Cerebellar nuclear complex (tissue), 1 donor: ENCODE results near the gene TTLL8.

Experiments used
- DNase-seq, 2 experiments: peaks; one replicate each; lab custom pipeline; 2025; lab: John Stamatoyannopoulos, UW

Gene TTLL8

DNA sequence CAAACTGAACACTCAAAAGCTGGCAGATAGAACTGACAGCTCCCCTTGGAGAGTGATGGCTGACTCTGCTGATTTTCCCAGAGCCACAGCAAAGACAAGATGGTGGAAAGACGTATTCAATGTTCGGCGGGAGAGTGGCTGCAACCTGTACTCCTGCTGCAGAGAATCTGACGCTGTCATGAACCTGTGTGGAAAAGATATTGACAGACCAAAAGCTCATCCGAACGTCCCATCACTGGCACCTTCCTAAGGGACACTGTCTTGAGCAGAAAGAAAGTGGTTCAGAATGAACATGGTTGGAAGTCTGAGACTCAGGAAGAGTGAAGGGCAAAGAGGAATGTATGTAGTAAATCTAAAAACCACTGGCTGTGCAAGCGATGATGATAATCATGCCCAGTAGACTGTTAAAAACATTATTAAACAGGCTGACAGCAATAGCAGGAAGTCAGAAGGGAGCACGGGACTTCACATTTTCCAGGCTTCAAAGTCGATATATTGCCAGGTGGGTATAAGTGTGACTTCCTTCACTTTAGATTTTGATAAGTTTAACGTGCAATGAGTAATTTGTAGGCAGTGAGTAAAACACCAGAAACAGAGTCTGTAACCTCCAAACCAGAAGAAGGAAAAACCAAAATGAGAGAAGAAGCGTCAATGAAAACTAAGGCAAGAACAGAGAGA, 39.4 kb downstream of the TTLL8 start:
- no peak for DNase-seq

DNA sequence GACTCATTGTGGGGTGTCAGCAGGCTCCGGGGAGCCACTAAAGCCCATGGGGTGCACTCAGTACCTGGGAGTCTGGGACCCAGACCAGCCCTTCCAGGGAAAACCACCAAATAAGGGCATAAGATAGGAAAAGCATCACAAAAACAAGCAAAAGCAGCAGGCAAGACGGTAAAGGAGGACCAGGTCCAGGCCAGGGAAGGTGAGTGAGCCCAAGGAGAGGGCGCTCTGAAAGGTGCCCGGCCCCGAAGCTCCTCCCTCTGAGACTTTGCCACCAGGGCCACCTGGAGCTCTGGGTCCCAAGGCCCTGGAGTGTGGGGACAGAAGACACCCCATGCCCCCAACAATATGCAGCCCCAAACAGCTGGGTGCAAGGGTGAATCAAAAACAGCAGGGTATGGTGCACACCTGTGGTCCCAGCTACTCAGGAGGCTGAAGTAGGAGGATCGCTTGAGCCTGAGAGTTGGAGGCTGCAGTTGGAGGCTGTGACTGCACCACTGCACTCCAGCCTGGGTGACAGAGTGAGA, 40.3 kb downstream of the TTLL8 start:
- DNase-seq, result no peak

DNA sequence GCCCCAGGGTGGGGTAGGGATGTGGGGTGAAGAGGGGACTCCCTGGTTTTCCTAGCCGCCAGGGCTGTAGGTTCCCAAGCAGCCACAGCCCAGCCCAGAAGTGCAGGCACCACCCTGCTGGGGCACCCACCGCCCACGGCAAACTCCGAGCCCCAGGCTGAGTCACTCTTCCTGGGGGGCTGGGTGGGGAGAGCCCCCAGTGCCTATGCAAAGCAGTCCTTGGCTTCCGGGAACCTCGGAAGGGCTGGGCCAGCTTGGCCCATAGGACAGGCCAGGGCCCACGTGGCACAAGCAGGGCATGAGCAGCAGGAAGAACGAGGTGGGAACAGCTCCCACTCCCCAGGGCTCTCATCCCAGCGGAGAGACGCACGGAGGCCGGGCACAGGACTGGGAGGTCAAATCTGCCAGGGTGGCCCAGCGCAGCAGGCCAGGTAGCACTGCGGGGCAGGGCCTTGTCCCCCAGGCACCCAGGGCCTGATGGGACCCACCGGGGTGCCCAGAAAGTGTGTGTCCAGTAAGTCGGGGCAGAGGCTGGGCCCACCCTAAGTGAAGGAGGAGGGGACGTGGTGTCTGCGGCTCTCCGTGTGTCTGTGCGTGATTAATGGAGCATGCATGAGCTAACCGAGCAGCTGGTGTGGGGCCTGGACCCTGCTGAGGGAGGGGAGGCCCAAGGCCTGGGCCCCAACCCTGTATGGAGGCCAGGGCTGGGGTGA, 41.0 kb downstream of the TTLL8 start:
- DNase-seq, result no peak

DNA sequence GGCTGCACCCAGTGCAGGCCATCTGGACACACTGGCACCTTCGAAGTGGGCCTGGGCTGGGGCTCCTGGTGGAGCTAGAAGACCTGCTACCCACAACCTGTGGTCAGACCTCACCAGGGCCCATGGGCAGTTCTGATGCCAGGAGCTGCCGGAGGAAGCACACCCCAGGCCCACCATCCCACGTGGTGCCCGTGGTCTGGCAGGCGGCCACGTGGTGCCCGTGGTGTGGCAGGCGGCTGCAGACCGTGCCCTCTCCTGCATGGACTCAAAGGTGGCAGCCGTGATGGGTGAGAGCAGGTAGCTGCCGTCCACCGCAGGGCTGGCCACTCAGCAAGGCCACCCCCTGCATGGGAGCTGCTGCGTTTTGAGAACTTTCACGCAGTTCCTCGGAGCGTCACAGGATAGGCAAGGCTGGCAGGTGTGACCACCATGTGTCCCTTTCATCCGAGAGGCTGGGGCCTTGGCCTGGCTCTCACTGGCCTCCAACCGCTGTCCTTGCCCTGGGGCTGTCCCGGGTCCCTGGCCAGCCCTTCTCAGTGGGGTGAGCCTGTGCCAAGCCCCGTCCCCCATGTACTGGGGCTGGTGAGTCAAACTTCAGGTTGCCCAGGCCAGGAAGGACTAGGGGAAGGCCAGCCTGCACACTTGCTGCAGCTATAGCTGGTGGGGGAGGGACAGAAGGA, 41.6 kb downstream of the TTLL8 start:
- DNase-seq, result no peak

DNA sequence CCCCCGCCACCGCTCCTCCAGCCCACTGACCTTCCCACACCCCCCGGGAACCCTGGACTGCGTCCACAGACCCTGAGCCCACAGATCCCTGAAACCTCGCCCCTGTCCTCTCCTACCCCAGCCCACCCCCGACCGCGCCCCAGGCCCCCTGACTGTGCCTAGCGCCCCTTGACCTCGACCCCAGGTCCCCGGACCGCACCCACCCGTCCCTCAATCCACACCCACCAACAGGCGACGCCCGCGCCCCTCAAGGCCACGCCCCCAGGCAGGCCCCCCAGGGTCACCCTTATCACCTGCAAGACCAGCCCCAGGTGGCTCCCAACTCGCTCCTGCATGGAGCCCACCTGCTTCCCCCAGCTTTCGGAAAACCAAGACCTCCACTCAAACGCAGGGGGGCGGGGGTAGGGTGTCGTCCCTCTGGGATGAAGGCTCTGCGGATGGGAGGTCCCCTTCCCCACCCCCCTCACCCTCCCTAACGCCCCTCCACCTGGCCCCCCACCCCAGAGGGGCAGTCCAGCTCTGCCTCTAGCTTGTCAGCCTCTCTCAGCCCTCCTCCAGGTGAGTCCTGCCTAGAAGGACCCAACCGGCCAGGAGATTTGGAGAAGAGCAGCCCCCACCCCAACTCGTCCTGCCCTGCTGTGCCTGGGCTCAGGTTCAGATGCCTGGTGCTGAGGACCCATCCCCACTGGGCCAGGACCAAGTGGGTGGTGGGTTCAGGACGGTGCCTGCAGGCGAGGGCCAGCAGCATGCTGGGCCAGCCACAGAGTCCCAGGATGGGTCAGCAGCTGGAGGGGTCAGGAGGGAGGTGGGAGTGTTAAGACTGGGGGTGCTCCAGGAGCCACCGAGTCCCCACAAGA, 42.4 kb downstream of the TTLL8 start:
- no peak for DNase-seq

DNA sequence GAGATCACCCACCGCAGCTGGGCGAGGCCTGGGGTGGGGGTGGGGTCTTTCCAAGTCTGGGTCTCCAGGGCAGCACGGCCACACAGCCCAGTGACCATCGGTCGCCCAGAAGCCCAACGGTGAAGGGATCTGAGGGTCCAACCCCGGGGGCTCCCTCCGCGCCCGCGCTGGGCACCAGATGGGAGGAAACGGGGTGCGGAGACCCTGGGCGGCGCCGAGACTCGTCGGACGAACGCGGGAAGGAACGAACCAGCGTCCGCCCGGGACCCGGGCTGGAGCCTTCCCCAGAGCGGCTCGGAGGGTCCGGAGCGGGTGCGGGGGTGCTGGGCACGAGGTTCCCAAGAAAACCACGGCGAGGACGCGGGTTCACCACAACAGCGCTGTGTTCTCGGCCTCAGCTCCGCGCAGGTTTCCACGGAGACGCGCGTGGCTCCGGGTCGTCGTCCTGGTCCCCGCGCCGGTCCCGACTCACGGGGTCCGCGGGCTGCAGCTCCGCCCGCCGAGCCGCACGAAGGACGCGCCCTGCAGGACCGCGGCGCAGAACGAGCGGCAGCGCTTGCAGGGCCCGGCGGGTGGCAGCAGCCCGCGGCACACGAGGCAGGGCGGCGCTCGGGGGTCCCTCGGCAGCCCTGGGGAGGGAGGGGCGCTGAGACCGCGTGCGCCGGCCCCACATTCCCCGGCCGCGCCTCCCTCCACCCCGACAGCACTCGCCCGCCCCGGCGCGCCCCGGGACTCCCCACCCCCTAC, 43.3 kb downstream of the TTLL8 start:
- no peak for DNase-seq

DNA sequence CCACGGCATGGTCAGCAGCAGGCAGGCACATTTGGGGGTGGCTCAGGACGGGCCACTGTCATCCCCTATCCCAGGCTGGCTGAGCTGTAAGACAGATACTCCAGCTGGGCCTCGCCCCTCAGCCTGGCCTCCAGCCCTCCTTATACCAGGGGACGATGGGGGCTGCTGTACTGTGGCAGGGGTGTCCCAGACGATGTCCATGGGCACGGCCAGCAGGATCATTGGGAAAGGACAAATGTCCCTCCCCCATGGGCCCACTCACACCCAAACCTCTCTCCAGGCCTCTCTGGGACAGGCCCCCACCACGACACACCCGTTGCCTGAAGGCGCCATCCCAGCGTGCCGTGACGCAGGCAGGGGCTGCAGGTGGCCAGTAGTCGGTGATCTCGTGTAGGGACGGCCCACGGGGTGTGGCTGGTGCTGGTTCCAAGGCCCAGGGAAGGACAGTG, 44.0 kb downstream of the TTLL8 start:
- no peak for DNase-seq

DNA sequence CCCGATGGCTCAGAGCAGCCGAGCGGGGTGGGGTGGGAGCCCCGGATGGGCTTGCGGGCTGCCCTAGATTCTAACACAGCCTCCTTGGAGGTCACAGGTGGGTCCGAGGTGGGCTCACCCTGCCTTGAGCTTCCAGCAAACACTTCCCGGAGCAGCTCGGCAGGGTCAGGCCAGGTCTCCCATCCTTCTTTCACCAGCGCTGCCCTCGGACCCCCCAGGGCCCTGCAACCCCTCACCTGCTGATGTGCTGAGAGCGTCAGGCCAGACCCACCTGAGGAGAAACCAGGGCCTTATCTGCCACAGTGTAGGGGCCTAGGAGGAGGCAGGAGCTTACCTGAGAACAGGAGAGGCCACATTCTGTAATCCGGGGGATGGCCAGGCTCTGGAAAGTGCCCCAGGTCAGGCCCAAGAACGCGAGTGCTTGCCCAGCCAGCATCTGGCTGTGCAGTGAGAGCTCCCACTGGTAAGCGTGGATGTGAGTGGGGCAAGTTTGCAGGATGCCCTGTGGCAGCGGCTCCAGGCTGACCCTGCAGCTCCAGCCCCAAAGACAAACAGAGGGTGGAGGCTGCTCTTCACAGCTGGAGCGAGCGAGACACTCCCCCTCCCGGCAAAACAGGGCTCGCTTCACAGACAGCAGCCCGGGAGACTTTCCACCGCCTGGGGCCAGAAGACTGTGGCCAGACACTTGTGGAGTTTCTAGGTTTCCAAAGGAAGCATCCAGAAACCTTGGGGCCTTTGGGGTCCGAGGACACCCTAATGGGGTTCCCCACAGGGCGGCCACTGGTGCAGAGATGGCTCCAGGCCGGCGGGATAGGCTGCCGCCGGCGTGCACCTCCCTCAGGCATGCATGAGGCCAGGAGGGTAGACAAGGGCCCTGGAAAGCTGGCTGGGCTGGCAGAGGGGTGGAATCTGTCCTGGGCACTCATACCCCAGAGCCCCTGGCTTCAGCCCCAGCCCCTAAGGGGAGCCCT, 45.6 kb downstream of the TTLL8 start, which contains the start of gene IL17REL:
Gene IL17REL (minus strand): TSS at position 555 of the 971 bp plus-strand sequence. CDS start 119 bp downstream, at position 436.
- no peak for DNase-seq

DNA sequence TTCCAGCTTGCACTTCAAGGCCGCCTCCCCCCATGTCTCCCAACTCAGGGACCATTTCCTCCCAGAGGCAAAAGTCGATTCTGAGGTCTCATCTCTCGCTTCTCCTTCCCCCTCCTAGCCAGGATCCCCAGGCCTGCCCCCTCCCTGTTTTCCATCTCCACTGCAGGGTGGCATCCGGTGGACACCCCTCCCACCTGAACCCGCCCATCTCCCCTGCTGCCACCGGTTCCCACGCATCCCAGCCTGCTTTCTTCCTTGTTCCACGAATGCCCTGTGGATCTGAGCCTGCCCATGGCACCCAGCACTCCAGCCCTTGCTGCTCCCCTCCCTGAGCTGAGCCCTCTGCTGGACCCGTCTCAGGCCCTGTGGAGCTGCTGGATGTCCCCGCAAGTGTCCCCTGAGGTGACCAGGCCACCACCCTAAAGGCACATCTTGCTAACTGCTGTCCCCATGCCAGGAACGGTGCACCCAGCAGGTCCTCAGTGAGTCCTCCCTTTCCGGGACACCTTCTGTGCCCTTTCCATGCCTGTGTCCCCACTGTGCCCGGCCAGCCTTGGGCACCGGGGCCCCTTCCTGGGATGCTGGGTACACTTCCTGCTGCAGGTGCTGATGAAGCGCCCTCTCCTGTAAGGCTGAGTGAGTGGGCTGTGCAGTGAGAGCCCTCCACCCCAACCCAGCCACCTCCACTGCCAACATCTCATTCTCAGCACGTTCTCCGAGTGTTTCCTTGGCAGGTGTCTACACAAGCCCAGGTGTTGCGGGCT, 46.5 kb downstream of the TTLL8 start:
- DNase-seq, result no peak

DNA sequence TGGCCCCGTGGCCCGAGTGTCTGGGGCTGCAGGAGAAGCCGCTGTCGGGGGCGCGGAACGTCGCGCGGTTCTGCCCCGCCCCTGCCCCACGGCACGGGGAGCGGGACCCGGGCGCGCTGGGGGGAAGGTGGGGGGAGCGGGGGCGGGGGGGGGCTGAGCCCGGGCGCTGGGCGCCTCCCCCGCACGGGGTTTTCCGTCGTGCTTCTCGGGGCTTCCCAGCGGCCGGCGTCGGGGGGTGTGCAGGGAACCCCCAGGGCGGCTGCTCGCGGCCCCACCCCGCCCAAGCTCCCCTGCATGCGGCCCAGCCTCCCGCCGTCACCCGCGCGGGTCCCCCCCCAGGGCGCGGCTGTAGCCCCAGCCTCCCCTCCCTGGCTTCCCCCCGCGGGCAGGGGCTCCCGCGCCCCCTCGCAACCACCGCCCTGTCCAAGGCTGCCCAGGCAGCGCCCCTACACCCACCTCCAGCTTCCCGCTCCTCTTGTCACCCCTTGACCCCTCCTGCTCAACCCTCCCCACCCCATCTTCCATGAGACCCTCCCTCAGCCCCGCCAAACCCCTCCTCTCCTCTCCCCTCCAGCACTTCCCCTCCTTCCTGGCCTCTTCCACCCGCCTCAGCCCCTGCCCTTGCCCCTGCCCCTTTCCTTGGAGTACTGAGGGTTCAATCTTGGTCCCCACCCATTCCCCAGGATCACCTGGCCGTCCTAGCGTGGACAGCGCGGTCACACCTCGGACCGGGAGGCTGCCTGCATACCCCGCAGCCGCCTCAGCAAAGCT, 47.2 kb downstream of the TTLL8 start:
- no peak for DNase-seq

DNA sequence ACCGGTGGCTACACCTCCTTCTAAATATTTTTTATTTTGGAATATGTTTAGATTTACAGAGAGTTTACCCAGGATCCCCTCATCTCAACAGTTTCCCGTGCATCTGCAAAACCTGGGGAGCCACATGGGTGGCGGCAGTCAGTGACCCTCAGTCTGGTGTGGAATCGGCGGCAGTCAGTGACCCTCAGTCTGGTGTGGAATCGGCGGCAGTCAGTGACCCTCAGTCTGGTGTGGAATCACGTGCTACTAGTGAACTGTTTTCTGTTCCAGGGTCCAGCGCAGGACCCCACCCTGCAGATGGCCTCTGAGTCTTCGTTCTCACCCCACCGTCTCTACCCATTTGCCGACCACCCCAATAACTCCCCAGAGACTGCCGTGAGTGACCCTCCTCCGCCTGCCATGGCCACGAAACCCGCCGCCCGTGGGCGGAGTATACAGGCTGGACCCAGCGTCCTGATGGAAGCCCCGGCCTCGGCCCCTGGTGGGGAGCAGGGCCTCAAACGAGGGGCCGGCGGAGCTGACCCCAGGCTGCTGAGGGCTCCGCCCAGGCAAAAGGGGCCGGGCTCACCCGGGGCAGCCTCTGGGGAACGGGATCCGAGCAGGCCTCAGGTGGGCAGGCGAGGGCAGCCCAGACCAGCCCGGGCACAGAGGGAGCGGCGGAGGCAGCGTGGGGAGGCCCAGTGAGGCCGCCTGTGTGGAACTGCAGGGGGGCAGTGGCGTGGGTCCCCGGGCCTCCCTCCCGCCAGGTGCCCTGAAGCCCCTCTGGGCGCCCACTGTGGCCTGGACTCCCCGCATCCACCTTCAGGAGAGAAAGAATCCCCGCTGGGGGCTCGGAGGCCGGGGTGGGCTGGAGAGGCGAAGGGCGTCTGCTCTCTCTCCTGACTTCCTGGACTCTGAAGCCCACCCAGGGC, 48.1 kb downstream of the TTLL8 start:
- no peak for DNase-seq

DNA sequence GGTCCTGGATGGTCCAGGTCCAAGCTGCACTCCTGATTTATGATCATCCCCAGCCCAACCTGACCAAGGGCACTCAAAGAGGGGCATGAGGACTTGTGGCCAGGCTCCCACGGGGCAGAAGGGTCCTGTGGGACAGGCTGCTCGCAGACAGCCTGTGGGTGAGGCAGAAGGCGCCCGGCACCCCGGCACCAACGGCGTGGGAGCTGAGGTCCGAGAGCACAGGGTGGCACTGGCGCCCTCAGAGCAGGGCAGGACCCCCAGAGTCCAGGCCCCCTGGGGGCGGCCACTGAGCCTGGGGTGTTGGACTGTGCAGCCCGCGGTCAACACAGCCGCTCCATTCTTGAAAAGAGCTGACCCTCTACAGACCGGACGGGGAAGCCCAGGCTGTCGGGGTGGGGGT, 48.8 kb downstream of the TTLL8 start:
- no peak for DNase-seq

DNA sequence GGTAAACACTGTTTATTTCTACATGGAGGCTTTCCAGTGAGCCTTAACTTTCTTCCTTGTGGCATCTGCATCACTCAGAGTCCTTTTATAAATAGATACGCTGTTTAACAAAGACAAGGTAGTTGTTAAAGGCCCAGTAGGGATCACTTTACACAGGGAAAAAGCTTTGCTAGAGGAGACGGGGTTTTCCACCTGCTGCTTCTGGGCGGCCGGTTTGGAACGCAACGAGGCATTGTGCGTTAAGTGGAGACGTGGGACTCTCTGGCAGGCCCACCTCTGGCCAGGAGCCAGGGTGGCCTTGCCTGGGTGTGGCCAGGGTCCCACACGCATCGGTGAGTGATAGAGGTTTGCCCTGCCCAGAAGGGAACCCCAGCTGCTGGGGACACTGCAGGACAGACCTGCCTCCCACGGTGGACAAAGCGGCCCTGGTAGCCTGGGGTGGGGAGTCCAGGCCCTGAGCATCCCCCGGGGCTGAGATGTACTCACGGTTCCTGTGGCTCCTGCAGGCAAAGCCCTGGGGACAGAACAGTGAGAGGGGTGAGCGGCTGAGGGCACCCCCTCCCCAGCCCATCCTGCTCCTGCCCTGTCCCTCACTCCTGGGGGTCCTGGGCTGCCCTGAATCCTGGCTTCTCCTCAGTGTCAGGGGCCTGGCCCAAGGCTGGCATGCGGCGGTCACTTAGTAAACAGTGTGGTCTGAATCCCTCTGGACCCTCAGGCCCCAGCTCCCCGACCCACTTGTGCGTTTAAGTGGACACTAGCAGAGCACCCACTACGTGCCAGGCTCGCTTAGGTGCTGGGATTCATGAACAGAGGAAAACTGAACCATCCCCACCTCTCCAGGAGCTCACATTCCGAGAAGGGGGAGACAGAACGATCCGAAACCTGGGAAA, 49.7 kb downstream of the TTLL8 start:
- DNase-seq, result no peak

DNA sequence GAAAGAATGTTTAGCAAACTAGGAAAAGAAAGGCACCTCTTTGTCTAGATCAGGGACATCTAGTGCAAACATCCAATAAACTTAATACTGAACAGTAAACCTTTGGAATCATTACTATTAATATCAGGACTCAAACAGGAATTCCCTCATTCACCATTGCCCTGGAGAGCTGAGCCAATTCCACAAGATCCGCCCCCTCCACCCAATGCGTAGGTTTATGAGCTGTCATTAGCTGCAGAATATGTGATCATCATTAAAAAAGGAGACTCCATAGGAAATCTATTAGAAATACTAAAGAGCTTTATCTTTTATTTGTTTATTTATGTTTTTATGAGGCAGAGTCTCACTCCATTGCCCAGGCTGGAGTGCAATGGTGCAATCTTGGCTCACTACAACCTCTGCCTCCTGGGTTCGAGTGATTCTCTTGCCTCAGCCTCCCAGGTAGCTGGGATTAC, 51.0 kb downstream of the TTLL8 start:
- DNase-seq, result no peak

DNA sequence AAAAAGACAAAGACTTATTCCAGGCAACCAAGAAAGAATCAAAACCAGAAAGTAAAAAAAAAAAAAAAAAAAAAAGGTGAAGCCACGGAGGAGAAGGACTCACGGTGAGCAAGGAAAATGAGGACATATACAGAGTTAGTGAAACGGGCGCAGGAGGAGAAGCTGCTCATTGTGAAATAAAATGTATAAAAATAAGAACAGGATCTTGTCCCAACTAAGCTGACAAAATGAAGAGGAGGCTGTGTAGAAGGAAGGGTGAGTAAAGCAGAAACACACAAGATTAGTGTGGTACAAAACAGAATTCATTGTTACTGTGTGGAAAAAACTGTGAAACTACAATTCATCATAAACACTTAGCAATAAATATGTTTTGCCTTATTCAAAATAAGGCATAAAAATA, 53.2 kb downstream of the TTLL8 start:
- DNase-seq, result no peak

DNA sequence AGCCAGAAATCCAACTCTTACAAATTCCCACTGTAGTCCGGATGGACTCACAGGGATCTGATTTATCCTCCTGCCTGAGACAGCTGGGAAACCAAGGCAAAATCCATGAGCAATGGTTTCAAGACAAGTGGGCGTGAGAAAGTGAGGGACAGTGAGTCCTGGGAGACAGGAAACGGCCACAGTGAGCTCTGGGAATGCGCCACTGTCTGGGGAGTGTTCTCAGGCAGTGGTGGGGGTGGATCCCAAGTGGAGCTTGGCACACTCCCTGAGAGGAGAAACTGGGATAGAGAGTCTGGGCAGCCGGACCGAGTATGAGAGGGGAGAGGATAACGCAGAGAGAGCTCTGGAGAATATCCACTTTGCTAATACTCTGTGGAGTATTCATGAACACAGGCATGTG, 55.3 kb downstream of the TTLL8 start:
- no peak for DNase-seq
